Measurements from ENCODE around the gene PPP1R2B.

PPP1R2B gene

DNA sequence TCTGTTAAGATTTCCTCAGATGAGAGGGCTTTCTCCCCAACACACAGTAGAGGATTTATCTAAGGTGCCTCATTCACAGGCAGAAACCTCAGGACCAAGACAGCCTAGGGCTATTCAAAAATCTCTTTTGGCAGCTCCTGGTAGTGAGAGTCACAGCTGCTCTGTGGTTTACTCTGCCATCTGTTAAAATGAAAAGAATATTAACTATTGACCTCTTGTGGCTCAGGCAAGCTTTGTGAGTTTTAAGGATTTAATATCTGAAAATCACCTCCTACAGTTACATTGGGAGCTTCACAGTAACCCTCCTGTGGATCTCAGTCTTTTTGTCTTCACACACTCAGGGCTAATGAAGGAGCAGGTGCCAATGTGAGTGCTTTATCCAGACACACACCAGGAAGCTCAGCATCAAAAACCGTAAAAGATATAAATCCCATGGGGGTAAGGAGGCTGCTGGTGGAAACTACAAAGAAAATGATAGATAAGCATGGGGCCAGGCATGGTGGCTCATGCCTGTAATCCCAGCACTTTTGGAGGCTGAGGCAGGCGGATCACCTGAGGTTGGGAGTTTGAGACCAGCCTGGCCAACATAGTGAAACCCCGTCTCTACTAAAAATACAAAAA lies 29.7 kb downstream of the PPP1R2B start:
- no peak for DNase-seq

DNA sequence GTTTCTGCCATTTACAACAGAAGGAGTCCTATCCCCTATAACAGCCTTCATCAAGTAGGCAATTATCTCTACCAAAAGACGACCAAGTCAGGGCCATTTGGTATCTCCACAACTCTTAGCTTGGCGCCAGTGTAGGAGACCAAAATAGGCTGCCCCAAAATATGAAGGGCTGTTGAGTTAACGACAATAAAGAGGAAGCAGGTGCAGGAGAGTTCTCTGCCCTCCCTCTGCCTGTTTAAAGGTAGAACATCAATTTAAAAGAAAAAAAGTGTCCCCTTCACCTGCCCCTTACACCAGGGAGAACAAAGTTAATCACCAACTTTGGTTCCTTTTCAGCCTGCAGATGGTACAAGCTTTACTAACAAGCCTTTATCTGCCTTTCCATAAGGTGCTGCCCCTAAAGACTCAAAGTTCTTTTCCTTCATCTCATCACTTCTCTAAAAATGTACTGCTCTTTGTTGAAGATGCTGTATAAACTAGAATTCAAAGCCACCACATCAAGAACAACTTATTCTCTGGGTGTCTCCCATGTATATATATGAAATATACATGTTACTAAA lies 33.3 kb downstream of the PPP1R2B start:
- DNase-seq: no peak

GRCh38 chr5:156888520-156888919 lies 38.4 kb downstream of the PPP1R2B start:
- no peak for DNase-seq

GRCh38 chr5:156892223-156892622 lies 42.1 kb downstream of the PPP1R2B start:
- no peak for DNase-seq

DNA sequence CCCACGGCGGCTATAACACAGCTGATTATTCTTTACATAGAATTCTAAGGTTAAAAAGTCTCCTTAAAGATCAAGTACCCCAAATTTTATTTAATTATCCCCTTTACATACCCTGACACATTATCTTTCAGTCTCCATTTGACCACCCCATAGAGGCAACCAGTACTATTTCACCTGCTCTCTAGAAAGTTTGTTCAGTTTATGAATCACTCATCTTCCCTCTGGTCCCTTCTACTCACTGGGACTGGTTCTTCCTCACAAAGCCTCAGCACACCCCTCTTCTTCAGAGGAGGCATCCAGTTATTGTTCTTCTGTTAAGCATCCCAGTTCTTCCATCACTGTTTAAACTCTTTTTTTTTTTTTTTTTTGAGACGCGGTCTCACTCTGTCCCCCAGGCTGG lies 42.8 kb downstream of the PPP1R2B start:
- no peak for DNase-seq

GRCh38 chr5:156893517-156893916 lies 43.4 kb downstream of the PPP1R2B start:
- DNase-seq: no peak

DNA sequence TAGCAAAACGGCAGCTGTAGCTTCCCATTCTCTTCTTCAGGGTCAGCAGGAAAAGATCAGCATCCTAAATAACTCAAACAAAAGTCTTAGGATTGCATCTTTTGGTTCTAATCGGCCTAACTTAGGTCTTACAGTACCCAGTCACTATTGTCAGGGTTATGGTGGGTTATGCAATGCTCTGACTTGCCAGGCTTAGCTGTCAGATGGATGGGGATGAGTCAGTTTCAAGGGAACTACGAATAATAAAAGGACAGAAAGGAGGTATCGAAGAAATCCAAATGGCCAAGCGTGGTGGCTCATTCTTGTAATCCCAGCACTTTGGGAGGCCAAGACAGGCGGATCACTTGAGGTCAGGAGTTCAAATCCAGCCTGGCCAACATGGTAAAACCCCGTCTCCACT lies 46.5 kb downstream of the PPP1R2B start:
- DNase-seq: no peak

All from activated T-cell treated with anti-CD3 and anti-CD28 coated beads, Interleukin-2, amount 50 U/mL, for 1 hour (primary cell).